ENCODE results near the gene MARCHF2. TPM values are rescaled to one million over a fixed set of nuclear protein-coding genes. Genes with fewer than 3 reads are reported as not detected.

MARCHF2 gene
- total RNA-seq, 1 donor from 2014 or later: 49.3 TPM

GRCh38 chr19:8451377-8451776 lies 38.3 kb downstream of the MARCHF2 start:
- FAIRE-seq: no peak

GRCh38 chr19:8451885-8452284 lies 38.8 kb downstream of the MARCHF2 start:
- no peak for DNase-seq (ENCODE audit: low spot score in 2 of 2)
- no peak for FAIRE-seq

More at GRCh38 chr19:8451377-8451776, 38.3 kb downstream of the MARCHF2 start:
- DNase-seq (ENCODE audit: low spot score in 2 of 2): no peak

- DNase-seq (ENCODE audit: low spot score in 2 of 2) (no peak), FAIRE-seq (no peak)
Measured at GRCh38 chr19:8452446-8453123, 39.5 kb downstream of the MARCHF2 start.

GRCh38 chr19:8453616-8454015 lies 40.5 kb downstream of the MARCHF2 start:
- FAIRE-seq (no peak), DNase-seq (ENCODE audit: low spot score in 2 of 2) (no peak)

- no peak for FAIRE-seq
- DNase-seq (ENCODE audit: low spot score in 2 of 2): no peak
Measured at GRCh38 chr19:8454218-8454617, 41.1 kb downstream of the MARCHF2 start.

GRCh38 chr19:8455018-8455417 lies 41.9 kb downstream of the MARCHF2 start:
- no peak for DNase-seq (ENCODE audit: low spot score in 2 of 2)
- FAIRE-seq: no peak

- FAIRE-seq (no peak), DNase-seq (ENCODE audit: low spot score in 2 of 2) (no peak)
Measured at GRCh38 chr19:8456064-8456463, 43.0 kb downstream of the MARCHF2 start.

GRCh38 chr19:8457209-8457608 lies 44.1 kb downstream of the MARCHF2 start:
- FAIRE-seq: no peak
- DNase-seq (ENCODE audit: low spot score in 2 of 2): no peak

- FAIRE-seq (no peak), DNase-seq (ENCODE audit: low spot score in 2 of 2) (no peak)
Measured at GRCh38 chr19:8457827-8458226, 44.7 kb downstream of the MARCHF2 start.

GRCh38 chr19:8458380-8458779 lies 45.3 kb downstream of the MARCHF2 start:
- FAIRE-seq: no peak

GRCh38 chr19:8459095-8459494 lies 46.0 kb downstream of the MARCHF2 start:
- DNase-seq (ENCODE audit: low spot score in 2 of 2): no peak
- FAIRE-seq: no peak

More at GRCh38 chr19:8458380-8458779, 45.3 kb downstream of the MARCHF2 start:
- no peak for DNase-seq (ENCODE audit: low spot score in 2 of 2)

GRCh38 chr19:8459520-8460270 lies 46.6 kb downstream of the MARCHF2 start:
- DNase-seq (ENCODE audit: low spot score in 2 of 2): no peak
- FAIRE-seq: no peak

GRCh38 chr19:8460516-8461298 lies 47.6 kb downstream of the MARCHF2 start:
- DNase-seq (ENCODE audit: low spot score in 2 of 2) (no peak), FAIRE-seq (no peak)

GRCh38 chr19:8461376-8461775 lies 48.3 kb downstream of the MARCHF2 start:
- DNase-seq (ENCODE audit: low spot score in 2 of 2) (no peak), FAIRE-seq (no peak)

- FAIRE-seq: no peak
- DNase-seq (ENCODE audit: low spot score in 2 of 2): no peak
Measured at GRCh38 chr19:8461891-8462290, 48.8 kb downstream of the MARCHF2 start.

- FAIRE-seq (no peak), DNase-seq (ENCODE audit: low spot score in 2 of 2) (no peak)
Measured at GRCh38 chr19:8462571-8462970, 49.5 kb downstream of the MARCHF2 start.

- DNase-seq (ENCODE audit: low spot score in 2 of 2) (no peak), FAIRE-seq (no peak)
Measured at GRCh38 chr19:8463365-8463764, 50.3 kb downstream of the MARCHF2 start.

GRCh38 chr19:8466018-8466417 lies 52.9 kb downstream of the MARCHF2 start:
- no peak for FAIRE-seq
- DNase-seq (ENCODE audit: low spot score in 2 of 2): no peak

- FAIRE-seq (no peak), DNase-seq (ENCODE audit: low spot score in 2 of 2) (no peak)
Measured at GRCh38 chr19:8468124-8468523, 55.0 kb downstream of the MARCHF2 start.

- FAIRE-seq (no peak), DNase-seq (ENCODE audit: low spot score in 2 of 2) (no peak)
Measured at GRCh38 chr19:8468761-8469373, 55.8 kb downstream of the MARCHF2 start.

Data from frontal cortex (tissue), 4 donors.